ENCODE data around the gene VAV3. TPM values are rescaled to one million over a fixed set of nuclear protein-coding genes. Genes with fewer than 3 reads are reported as not detected.

Gene VAV3
- total and polyA plus RNA-seq, 10 of the 15 experiments (the other 5 are each of a cell fraction or from before 2014, with no cell fraction given) = 0.84 to 5.5 (median 3.4) TPM

DNA sequence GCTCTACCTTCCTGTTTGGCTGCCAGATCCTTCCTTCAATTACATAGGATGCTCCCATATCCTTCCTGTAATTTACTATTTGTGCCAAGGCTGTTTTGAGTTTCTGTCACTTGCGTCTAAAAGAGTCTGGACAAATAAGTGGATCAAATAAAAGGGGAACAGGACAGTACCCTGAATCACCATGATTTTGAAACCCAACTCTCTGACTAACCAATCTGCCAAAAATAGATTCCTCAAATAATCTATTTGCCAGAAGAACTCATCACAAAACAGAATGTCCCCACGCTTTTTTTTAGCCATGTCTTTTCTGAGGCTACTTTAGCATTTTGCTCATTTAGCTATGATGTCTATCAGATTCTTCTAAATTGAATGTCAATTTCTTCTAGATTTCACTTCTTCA is 431.5 kb downstream of the VAV3 start:
- TF ChIP-seq, protein P1, sequence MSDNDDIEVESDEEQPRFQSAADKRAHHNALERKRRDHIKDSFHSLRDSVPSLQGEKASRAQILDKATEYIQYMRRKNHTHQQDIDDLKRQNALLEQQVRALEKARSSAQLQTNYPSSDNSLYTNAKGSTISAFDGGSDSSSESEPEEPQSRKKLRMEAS (IDR thresholded peaks at IDR 0.05; ENCODE audit: low read depth, low read length) = no peak
- TF ChIP-seq ZNF207 (IDR thresholded peaks at IDR 0.05; ENCODE audit: borderline replicate concordance) (no peak), ETV6 (conservative IDR thresholded peaks at IDR 0.05 in 1 of 2, IDR thresholded peaks at IDR 0.05 in 1 of 2; ENCODE audit: borderline replicate concordance in 1 of 2, low read depth in 1 of 2) (no peak), YBX1 (IDR thresholded peaks at IDR 0.05) (no peak), SUPT20H (IDR thresholded peaks at IDR 0.05; ENCODE audit: borderline replicate concordance, control insufficient read depth, low read depth, low read length) (no peak), RAD21 (IDR thresholded peaks at IDR 0.05; ENCODE audit: insufficient read depth, low read depth, low read length) (no peak), NFYA (IDR thresholded peaks at IDR 0.05; ENCODE audit: borderline replicate concordance, low read depth, low read length) (no peak), RCOR1 (conservative IDR thresholded peaks at IDR 0.05; ENCODE audit: low read depth, low read length) (no peak), GATAD2B (conservative IDR thresholded peaks at IDR 0.05; ENCODE audit: low read depth) (no peak), SREBF2 (IDR thresholded peaks at IDR 0.05; ENCODE audit: low read length) (no peak), YY1 (IDR thresholded peaks at IDR 0.05; ENCODE audit: low read depth, low read length) (no peak), ZSCAN29 (IDR thresholded peaks at IDR 0.05) (no peak), SIX5 (IDR thresholded peaks at IDR 0.05; ENCODE audit: low read depth, low read length, severe bottlenecking) (no peak), LARP7 (IDR thresholded peaks at IDR 0.05) (no peak)
- TF ChIP-seq, protein P2, sequence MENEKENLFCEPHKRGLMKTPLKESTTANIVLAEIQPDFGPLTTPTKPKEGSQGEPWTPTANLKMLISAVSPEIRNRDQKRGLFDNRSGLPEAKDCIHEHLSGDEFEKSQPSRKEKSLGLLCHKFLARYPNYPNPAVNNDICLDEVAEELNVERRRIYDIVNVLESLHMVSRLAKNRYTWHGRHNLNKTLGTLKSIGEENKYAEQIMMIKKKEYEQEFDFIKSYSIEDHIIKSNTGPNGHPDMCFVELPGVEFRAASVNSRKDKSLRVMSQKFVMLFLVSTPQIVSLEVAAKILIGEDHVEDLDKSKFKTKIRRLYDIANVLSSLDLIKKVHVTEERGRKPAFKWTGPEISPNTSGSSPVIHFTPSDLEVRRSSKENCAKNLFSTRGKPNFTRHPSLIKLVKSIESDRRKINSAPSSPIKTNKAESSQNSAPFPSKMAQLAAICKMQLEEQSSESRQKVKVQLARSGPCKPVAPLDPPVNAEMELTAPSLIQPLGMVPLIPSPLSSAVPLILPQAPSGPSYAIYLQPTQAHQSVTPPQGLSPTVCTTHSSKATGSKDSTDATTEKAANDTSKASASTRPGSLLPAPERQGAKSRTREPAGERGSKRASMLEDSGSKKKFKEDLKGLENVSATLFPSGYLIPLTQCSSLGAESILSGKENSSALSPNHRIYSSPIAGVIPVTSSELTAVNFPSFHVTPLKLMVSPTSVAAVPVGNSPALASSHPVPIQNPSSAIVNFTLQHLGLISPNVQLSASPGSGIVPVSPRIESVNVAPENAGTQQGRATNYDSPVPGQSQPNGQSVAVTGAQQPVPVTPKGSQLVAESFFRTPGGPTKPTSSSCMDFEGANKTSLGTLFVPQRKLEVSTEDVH (IDR thresholded peaks at IDR 0.05; ENCODE audit: low read depth, partially characterized antibody) = no peak
- TF ChIP-seq, protein P3, sequence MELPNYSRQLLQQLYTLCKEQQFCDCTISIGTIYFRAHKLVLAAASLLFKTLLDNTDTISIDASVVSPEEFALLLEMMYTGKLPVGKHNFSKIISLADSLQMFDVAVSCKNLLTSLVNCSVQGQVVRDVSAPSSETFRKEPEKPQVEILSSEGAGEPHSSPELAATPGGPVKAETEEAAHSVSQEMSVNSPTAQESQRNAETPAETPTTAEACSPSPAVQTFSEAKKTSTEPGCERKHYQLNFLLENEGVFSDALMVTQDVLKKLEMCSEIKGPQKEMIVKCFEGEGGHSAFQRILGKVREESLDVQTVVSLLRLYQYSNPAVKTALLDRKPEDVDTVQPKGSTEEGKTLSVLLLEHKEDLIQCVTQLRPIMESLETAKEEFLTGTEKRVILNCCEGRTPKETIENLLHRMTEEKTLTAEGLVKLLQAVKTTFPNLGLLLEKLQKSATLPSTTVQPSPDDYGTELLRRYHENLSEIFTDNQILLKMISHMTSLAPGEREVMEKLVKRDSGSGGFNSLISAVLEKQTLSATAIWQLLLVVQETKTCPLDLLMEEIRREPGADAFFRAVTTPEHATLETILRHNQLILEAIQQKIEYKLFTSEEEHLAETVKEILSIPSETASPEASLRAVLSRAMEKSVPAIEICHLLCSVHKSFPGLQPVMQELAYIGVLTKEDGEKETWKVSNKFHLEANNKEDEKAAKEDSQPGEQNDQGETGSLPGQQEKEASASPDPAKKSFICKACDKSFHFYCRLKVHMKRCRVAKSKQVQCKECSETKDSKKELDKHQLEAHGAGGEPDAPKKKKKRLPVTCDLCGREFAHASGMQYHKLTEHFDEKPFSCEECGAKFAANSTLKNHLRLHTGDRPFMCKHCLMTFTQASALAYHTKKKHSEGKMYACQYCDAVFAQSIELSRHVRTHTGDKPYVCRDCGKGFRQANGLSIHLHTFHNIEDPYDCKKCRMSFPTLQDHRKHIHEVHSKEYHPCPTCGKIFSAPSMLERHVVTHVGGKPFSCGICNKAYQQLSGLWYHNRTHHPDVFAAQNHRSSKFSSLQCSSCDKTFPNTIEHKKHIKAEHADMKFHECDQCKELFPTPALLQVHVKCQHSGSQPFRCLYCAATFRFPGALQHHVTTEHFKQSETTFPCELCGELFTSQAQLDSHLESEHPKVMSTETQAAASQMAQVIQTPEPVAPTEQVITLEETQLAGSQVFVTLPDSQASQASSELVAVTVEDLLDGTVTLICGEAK (IDR thresholded peaks at IDR 0.05; ENCODE audit: borderline replicate concordance) = no peak
- WGBS (ENCODE audit: insufficient coverage, insufficient replicate concordance, low lambda C conversion rate, missing lambda C conversion rate) = 49% methylated on average over 2 of the region's 2 CpGs
- ChIA-PET RAD21 (ENCODE audit: unreplicated experiment) (interaction anchor here (11.4 kb wide), 1 partner anchor 101 kb away, joined by 178 read pairs; no protein-coding TSS in a partner anchor), CTCF (interaction anchor here (0.9 to 13.5 kb wide), 5 partner anchors 8 to 256 kb away, joined by 3 to 314 read pairs (median 6); no protein-coding TSS in a partner anchor), SMC1A (ENCODE audit: uncharacterized antibody, unreplicated experiment) (interaction anchor here (6.4 kb wide), 1 partner anchor 216 kb away, joined by 44 read pairs; no protein-coding TSS in a partner anchor), POLR2A (no interaction called here)
- no peaks in the 10 kb centered on the region for H3K36me3 ChIP-seq (ENCODE audit: control insufficient read depth in 2 of 2, insufficient read depth in 2 of 2, low read length in 1 of 2)
- H3K4me3 ChIP-seq = no peak overlapping the region
- no peaks in the 10 kb centered on the region for H3K9me3 ChIP-seq (replicated peaks; ENCODE audit: control insufficient read depth, insufficient read depth, low read length)
- H4K20me1 ChIP-seq (ENCODE audit: control insufficient read depth, insufficient read depth) = no peaks in the 10 kb centered on the region
- no peak overlapping the region for H3K9ac ChIP-seq (ENCODE audit: control insufficient read depth, insufficient read depth, low read length)
- in situ Hi-C loops (cut with MboI) = loop anchor here (5.0 to 25.0 kb wide), 2 partner anchors 246 to 336 kb away; no protein-coding TSS in a partner anchor
- DNase-seq (ENCODE audit: low read depth, low spot score) (no peak), ATAC-seq (no peak), FAIRE-seq (no peak)
- no peak overlapping the region for H3K27ac ChIP-seq (ENCODE audit: control insufficient read depth, insufficient read depth)
- BruUV-seq (replicated peaks) = no TSS peak
- no peak overlapping the region for H2AFZ ChIP-seq (ENCODE audit: control insufficient read depth, low read depth, low read length)
- H3K4me1 ChIP-seq (ENCODE audit: control insufficient read depth, insufficient read depth, low read length) = no peaks in the 10 kb centered on the region
- intact Hi-C loops (cut with micrococcal nuclease; ENCODE audit: unreplicated experiment) = no loop called here
- H3K27me3 ChIP-seq (replicated peaks in 1 of 2; ENCODE audit: control insufficient read depth in 2 of 2, insufficient read depth in 2 of 2, low read length in 1 of 2) = no peaks in the 10 kb centered on the region
- H3K4me2 ChIP-seq (ENCODE audit: control insufficient read depth, insufficient read depth) = no peak overlapping the region
- no peaks in the 10 kb centered on the region for H3K79me2 ChIP-seq (ENCODE audit: control insufficient read depth, insufficient read depth, low read length)

Data from GM12878 (cell line).